GM21619 (cell line): ENCODE measurements around the gene PRR29.
"Not testable (repeated sequence)": the region's sequence is repeated elsewhere in the genome, so short reads cannot be mapped to it uniquely, and the experiment has no call there.

ENCODE experiments used
- ATAC-seq: cut with Tn5 transposase; IDR thresholded peaks from one replicate; pipeline ENCODE4 v1.9.1; 2021; ENCODE audit not compliant: unreplicated experiment

PRR29 gene

DNA sequence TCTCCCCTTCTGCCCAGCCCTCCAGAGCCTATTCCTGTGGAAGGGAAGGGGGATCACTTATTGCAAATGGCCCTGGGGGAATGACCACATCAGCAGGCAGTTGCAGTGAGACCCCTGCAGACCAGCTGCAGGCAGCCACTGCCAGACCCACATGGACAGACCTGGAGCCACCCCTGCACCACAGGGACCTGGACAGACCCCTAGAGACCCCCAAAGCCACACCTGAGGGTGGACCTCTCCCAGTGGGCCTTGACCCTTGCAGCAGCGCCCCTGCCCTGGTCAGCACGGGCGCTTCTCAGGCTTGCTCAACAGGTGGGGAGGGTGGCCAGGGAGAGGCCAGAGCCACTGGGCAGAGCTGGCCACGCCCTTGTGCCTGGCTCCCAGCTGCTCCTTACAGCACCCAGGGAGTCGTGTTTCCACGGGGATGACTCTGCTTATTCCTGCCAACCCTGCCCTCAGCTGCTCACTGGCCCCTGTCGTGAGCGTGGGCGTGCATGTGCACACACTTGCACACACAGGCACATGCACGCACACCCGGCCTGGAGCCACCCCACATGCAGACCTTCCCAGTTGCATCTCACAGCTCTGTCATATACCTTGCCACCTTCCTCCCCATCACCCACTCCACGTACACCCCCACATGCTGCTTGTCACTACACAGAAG, 24.1 kb upstream of the PRR29 start:
- ATAC-seq, result no peak

DNA sequence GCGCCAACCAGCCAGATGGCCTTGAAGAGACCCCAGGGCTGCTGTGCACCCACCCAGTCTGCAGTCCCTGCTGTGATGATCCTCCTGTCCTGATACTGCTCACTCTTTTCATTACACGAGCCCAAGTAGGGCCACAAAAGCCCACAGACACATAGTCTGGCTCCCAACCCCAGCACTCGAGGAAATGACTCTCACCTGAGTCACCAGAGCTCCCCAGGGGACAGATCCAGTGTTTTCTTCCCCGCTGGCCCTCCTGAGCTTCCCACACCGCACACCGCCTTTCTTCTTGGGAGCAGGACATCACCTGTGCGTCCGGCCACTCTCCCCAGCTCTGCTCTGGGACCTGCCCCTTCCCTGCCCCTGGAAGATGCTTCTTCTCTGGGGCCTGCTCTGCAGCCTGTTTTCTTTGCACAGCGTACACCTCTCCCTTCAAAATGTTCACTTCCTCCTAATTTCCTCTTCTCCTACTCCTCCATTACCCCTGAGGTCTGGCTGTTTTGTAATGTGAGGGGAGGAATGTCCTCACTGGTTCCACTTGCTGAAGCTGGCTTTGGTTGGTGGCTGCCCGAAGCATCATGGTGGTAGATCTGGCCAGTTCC, 23.5 kb upstream of the PRR29 start:
- no peak for ATAC-seq

DNA sequence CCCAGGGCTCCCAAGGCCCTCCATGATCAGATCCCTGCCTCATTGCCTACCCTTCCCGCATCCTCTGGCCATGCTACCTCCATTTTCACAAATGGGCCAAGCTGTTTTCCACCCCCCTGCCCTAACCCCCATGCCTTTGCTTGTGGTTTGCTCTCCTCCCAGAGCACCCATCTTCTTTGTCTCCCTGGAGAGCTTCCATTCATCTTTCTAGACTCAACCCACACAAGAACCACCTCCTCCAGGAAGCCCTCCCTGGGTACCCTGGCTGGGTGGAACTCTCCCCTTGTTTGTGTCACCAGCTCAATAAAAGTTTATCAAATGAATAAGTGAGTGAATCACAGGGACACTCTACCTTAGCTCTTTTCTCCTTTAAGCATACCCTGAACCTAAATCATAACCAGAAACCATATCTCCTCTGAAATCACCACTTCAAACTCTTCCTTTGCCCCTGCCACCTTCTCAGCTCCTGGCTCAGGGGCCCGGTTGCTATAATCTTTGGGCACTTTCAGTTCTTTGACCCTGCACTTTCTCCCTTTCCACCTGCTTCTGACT, 22.5 kb upstream of the PRR29 start:
- ATAC-seq, result no peak

DNA sequence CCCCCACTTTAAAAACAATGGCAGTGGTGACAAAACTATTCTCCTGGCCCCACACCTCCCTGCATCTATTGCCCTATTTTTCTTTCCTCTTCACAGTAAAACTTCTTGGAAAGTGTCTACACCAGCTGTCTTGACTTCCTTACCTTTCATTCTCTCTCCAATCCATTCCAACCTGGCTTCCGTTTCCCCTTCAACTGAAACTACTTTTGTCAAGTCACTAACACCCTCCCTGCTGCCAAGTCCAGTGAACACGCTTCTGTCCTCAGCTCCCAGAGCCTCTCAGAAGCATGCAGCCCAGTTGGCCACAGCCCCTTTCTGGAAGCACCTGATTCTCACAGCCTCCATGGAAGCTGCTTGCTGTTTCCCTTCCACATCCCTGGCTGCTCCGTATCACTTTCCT, 21.4 kb upstream of the PRR29 start:
- ATAC-seq, result no peak

DNA sequence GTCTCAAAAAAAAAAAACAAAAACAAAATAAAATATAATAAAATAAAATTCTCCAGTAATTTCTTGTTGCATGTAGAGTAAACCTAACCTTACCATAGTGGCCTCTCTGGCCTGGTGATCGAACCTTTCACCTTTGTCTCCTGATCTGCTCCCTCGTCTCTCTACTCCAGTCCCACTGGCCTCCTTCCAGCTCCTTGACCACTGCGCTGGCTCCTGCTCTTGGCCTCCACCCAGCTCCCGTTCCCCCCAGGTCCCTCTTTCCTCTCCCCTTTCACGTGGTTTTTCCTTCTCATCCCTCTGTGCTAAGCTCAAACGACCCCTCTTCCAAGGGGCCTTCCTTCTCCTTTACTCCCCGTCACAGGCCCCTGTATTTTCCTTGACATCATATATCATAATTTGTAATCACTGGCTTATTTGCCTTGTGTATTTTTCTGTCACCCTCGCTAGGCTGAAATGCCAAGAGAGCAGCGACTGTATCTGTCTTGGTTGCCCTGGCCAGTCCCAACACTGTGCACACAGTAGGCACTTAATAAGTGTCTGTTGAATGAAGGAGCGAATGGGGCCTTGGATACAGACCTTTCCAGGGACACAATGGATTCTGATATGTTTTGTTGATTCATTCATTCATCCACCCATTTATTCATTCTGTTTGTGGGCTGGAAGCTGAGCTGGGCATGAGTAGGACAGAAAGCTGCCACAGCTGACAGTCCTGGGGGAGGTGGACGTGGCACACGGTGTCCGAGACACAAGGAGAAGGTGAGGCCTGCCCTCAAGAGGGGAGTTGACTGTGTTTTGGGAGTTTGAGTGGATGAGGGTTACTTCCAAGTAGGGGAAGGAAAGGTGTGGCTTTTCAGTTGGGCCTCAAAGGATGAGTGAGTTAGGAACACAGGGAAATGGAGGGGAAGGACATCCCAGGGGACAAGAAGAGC, 19.6 kb upstream of the PRR29 start:
- no peak for ATAC-seq

DNA sequence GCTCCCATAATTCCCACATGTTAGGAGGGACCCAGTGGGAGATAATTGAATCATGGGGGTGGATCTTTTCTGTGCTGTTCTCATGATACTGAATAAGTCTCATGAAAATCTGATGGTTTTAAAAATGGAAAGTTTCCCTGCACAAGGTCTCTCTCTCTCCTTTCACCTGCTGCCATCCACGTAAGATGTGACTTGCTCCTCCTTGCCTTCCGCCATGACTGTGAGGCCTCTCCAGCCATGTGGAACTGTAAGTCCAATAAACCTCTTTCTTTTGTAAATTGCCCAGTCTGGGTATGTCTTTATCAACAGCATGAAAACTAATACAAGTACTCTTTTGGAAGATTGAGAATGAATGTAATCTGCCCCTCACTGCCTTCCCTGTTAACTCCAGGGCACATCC, 15.5 kb upstream of the PRR29 start:
- not testable (repeated sequence) for ATAC-seq

DNA sequence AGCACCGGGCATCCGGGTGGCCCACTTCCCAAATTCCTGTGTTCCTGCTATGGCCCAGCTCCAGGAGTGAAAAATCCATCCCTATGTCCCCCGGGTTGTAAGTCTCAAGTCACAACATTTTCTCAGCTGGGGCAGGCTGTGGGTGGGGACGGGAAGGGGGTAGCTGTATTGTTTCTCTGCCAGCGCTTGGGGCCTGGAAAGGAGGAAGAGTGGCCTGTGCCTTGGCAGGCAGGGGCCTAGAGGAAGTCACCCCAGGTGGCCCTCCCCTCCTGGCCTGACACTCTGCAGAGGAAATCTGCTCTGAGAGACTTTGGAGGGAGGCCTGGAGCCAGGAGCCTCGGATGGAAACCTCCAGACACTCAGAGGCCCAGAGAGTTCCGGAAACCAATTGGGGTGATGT, 14.8 kb upstream of the PRR29 start:
- no peak for ATAC-seq

DNA sequence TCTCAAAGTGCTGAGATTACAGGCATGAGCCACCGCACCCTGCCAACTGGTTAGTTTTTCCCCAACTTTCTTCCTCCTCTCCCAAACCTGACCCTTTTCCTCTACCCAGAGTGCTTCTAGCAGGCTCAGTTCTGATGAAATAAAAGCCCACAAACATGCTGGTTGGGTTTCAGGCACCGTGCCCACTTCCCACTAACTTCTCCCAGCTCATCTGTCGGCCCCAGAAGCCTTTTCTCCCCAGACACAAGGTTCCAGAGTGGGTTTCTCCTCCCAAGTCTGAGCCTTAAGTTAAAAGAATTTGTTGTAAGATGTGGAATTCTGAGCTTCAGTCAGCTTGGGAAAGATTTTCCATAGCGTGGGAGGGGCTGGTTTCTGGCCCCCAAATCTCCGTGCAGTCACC, 13.9 kb upstream of the PRR29 start:
- ATAC-seq, result no peak

DNA sequence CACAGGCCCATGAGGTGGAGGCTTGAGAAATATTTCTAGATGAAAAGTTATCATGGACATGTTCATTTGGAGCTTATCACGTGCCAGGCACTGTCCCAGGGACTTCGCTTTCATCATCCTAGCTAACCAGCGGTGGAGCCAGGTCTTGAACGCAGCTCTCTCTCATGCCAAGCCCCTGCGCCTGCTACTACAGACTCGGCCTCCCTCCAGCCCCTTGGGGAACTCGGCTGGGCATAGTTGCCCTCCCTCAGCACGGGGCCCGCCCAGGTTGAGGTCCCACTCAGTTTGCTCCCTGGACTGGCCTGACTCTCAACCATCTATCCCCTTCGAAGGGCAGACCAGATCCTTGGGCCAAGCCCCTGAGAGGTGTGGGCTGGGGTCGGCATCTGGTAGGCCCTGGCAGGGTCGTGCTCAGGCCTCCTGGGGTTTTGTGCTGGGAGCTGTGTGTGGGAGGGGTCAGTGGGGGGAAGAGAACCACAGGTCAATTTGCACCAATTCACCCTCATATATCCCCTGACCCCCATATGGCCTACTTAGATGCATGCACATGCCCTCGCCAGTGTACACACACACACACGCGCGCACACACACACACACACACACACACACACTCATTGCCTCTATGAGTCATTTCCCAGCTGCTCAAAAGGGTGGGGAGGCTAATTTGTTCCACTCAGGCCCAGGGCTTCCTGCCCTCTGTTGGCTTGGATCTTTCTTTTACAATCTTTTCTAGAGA, 13.3 kb upstream of the PRR29 start:
- no peak for ATAC-seq

DNA sequence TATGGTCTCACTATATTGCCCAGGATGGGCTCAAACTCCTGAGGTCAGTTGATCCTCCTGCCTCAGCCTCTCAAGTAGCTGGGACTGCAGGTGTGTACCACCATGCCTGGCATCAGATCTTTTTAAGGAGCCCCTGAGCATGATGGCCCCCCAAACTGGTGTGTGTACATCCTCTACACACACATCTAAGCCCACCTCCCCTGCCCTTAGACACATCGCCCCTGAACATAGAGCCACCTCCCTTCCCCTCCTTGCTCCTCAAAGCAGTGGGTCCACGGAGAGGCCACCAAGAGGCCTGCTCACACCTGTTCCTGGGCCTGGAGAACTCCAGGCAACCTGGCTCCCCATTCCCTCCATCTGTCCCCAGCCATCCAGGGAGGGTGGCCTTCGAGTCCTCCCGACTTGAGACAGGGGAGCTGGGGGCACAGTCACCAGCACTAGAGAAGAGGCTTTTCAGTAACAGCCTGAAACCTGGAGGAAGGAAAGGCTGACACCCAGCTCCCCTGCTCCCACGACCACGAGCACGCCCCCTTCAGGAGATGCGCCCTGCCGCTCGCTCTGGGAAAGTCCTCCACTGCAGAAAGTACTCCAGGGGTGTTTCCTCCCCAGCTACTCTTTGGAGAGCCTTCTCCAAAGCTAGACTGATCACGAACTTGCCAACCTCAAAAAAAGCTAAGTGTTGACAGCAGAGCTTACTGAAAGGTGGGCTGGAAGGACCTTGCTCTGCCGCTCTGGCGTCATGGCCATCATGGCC, 12.6 kb upstream of the PRR29 start:
- no peak for ATAC-seq

DNA sequence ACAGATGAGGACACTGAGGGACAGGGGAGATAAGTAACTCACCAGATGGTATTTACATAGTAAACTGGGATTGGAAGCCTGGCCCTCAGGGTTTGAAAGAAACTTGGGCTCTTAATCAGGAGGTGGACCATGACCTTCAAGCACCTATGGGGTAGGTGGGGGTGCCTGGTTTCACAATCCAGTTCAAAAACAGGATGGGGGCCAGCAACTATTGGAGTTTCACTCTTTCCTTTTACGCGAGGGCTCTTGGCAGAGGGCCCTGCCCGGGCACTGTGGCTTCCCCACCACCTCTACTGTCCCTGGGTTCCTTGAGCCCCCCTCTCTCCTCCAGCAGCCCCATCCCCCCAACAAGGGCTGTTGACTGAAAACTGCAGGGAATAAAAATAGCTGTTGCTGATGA, 11.3 kb upstream of the PRR29 start:
- ATAC-seq, result no peak

DNA sequence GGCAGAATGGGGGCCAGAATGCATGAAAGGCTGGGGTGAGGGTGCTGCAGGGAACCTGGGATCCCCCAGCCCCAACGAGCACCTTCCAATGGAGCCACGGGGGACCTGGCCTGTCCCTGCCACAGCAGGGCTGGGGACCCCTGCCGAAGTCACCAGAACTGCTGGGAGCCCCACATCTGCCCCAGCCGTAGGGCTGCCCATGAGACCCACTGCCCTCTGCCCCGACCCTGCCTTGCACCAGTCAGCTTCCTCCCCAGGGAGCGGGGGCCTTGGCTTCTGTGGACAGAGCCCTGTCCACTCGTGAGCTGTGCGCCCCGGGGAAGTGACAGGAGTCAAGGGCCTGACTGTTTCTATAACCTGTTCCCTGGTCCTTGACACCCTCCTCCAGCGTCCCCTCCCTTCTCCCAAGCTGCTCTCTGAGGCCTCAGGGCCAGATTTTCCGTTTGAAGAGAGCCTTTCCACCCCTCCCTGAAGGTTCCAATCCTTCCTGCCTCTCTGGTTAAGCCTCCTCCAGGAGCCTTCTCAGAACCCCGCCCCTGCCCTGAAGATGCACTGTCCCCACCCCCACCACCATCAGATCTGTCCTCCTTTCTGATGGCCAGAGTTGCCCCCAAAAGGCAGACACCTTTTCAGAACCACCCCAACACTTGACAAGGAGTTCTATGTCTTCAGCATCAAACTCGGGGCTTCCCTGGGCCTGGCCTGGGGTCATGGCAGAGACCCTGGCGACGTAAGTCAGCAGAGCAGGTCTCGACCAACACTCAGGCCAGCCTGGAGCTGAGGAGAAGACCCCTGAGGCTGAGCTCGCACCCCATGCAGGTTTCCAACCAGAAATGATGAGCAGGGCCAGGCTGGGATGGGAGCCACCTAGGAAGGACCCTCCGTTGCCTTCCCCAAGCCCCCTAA, 10.7 kb upstream of the PRR29 start:
- ATAC-seq, result no peak

DNA sequence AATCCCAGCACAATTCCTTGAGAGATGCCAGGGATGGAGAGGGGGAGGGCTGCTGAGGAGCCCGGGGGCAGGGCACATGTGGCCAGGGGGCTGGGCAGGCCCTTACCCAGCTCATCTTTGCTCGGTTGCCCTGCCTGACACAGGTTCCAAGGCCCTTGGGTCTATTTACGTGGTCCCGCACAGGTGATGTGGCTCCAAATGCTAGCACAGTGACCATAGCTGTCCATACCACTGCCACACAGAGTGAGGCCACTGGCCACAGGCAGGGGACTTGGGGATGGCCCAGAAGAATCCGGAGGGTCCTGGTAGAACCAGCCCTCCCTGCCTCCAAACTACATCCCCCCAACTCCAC, 10.0 kb upstream of the PRR29 start:
- ATAC-seq, result no peak

DNA sequence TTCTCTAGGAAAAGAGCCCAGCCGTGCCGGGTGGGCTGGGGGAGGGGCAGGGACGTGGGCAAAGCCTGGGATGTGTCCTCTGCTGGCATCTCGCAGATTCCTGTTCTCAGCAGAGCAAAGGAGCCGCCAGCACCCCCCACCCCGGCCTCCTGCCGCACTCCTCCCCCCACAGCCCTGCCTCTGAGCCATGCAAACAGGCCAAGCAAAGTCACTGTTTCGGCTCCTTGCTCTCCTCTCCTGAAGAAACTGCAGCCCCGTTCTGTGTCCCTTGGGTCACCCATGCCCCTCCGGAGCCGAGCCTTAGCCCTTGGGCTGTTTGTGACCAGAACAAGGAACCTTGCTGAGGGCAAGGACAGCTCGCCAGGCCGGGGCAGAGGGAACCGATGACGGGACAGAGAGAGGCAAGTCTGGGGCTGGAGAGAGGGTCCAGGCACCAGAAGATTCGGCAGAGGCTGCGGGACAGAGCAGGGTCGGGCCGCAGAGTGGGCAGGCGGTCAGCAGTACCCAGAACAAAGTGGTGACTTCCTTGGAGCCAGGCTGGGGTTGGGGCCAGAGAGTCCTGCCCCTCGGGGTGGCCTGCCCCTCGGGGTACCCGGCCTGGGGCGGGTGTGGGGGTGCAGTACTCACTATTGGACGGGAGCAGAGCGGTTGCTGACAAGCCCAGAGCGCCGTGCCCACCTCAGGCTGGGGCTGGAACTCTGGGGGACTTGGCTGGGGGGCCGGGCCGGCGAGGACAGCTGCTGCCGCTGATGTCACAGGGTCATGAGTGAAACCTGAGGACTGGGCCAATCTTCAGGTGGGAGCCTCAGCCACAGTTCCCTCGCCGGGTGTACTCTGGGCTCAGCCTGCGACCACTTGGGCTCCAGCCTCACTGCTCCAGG, 9.2 kb upstream of the PRR29 start:
- no peak for ATAC-seq

DNA sequence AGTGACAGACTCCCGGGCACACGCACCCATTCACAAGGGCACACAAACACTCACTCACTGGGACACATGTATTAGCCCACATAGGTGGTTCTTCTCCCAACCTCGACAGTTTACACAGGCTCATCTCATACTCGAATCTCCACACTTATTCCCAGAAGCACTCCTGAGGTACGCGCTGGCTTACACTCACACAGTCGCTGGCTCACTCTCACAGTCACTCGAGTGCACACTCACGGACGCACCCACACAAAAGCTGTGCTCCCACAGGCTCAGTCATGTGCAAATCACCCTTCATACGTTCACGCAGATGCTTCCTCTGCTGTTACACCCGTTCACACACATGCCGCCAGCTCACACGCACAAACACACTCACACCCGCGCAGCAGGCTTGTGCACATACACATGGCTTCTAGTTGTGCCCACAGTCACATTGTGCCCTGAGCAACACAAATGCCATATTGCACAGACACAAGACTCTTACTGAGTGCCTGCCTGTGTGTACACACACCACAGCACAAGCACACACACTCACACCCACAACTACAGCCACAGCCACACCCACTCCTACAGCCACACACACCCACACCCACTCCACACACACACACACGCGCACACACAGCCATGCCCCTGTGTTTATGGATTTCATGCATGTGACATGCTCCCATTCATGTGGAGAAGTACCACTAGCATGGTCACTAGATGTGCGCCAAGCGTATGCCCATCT, 8.4 kb upstream of the PRR29 start:
- no peak for ATAC-seq

DNA sequence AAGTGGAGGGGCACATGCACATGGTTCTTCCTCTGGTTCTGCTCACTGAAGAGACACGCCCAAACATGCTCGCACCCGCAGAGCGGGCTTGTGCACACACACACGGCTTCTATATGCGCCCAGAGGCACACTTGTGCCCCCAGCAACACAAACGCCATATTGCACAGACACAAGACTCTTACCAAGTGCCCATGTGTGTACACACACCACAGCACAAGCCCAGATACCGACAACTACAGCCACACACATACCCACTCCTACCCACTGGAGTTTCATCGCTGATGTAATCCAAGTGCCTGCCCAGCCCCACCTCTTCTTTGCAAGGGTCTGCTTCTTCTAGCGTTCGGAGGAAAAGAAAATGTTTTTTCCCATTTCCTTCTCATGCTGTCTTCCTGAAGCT, 6.5 kb upstream of the PRR29 start:
- no peak for ATAC-seq

DNA sequence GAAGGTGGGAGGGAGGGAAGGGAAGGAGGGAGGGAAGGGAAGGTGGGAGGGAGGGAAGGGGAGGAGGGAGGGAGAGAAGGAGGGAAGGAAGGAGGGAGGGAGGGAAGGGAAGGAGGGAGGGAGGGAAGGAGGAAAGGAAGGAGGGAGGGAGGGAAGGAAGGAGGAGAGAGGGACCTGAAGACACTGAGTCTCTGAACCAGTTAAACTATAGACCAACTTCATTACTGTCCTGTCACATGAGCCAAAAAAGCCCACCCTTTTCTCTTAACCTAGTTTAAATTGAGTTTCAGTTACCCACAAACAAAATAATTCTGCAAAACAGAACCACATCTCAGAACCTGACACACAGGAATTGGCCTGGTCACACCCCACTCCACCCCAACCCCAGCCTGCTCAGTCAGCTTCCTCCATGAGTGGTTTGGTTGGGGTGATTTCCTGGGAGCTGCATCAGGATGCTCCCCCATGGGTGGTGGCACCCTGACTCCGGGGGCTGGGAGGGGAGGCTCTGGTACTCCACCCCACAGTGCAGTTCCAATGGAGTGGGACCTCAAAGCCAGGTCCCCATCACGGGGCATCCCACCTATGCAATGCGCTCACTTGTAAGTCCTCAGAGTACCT, 4.7 kb upstream of the PRR29 start:
- no peak for ATAC-seq
